Hindlimb muscle (tissue), 1 donor: ENCODE results near the gene FBXL15. TPM values are rescaled to one million over a fixed set of nuclear protein-coding genes. Genes with fewer than 3 reads are reported as not detected.
"Not testable (repeated sequence)": the region's sequence is repeated elsewhere in the genome, so short reads cannot be mapped to it uniquely, and the experiment has no call there.

Experiments used
- DNase-seq: peaks from one replicate; pipeline ENCODE4 v3.0.0-alpha.2; 2013
- polyA plus RNA-seq: library from polyadenylated mRNA; unstranded; fragments of 120-200 nt; gene quantifications from one replicate; pipeline ENCODE4 v1.2.1, GENCODE V29; 2013; ENCODE audit not compliant: insufficient read length

FBXL15 gene
- polyA plus RNA-seq, 1 donor = 6.9 TPM

DNA sequence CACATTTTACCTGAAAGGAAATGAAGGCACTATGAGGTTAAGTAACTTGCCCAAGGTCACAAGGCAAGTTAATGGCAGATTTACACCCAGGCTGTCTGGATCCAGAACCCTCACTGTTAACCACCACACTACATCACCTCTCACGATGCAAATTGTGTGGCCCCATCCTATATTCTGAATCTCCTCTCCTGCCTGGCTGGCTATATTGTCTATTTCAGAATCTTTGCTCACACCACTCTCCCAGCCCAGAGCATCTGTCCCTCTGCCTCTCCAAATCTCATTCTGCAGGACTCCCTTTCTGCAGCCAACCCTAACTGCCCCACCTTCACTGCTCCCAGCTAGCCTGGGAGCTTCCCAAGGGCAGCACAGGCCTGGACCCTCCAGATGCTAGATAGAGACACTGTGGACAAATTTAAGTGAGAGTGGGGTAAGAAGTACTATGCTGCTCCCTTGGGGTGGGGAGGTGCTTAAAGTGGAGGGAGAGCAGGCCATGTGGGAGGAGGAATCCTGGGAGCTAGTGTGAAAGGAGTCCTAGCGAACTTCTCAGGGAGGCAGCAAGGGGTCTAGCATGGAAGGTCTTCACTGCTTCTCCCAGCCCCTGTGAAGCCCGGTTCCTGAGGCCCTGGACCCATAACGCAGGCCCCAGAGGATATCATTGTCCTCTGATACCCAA is 11.0 kb downstream of the FBXL15 start:
- DNase-seq = no peak

DNA sequence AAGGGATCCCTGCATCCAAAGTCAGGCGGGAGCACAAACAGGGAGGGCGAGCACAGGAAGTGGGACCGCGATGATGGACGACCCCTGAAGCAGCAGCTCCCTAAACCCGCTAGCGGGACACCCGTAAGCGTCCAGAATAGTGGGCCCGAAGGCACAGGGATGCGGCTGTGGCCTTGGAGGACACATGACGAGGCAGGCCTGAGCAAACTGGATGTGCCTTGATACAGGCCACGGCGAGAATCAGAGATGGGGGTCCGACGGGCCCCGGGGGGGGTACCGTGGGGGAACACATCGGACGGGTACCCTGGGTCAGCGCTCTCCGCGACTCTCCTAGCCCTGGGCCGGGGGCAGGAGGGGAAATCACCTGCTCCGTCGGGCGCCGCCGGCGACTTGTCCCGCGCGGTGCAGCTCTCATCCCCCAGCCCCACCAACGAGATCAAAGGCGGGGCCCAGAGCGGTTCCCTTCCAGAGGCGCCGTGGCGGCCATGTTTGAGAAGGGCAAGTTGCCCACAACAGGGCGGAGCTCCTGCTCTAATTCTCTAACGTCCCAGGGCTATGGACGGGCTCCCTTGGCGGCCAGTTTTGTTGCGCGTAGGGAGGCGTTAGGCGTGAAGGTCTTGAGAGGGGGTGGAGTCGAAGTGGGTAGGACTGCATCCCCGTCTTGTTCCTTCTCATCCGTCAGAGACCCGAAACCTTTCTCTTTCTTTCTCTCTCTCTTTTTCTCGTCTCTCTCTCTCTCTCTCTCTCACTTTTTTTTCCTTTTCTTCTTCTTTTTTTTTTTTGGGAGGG is 11.7 kb downstream of the FBXL15 start, which contains the start of gene CUEDC2:
TSS of gene CUEDC2 (minus strand) at position 413 of the 789 bp plus-strand sequence. CDS start 7,386 bp downstream, outside the sequence.
- peak; percentile 98 for DNase-seq

DNA sequence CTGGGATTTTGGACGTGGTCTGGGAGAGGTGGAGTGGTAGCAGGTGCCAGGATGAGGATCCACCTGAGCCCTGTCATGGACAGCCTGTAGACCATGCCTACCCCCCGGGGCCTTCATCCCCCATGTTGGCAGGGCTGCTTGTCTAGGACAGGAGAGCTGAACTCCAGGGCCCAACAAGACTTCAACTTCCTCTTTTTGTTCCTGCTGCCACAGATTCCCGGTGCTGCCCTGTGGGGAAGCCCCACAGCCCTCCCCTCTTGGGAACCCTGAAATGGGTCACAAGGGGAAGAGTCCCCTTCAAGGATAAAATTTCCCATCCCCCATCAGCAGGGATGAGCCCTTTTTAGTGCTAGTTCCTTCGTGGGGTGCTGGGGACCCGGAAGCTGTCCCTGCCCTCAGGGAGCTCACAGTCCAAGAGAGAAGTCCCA is 13.0 kb downstream of the FBXL15 start:
- DNase-seq = no peak

DNA sequence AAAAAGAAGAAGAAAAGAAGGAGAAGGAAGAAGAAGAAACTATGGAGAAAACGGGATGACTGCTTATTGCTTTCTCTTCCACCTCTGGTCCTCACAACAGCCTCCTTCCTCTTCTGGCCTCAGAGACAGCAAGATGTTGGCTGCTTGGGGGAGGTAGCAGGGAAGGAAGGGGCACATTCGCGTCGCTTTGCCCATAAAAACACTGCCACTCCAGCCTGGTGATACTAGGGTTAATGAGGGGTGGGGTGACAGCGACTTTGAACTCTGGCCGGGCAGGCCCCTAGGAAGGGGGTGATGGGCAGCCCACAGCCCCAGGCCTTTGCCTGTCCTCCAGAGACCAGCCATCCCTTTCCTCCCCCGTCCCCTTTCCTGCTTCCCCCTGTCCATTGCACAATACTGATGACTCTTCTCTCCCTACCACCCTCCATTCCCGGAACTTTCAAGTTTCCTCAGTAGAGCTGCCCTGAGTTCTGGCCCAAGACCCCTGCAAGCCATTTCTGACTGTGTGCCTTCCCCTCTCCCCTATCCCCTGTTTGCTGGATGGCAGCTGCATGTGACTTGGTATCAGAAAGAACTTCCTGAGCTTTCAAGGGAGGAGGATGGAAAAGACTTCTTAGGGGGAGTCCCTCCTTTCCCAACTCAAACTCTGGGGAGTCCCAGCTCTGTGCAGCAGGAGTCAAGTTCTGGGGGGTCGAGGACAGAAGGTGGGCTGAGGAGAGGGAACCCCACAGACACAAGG is 13.9 kb downstream of the FBXL15 start:
- no peak for DNase-seq

DNA sequence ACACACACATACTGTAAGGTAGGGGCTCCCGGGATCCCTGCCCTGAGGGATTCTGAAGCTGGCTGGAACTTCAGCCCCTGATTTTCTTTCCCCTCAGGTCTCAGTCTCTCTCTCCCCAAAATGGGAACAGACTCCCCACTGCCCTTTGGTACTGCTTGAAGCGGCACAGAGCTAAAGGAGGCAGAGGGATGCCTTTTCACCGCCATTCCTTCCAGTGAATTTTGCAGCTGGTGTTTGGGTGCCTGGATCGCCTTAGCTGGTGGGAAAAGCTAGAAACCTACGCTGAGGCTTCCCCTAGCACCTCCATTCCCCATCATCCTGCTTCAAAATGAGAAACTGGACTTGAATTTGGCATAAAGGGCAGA is 14.5 kb downstream of the FBXL15 start:
- no peak for DNase-seq

DNA sequence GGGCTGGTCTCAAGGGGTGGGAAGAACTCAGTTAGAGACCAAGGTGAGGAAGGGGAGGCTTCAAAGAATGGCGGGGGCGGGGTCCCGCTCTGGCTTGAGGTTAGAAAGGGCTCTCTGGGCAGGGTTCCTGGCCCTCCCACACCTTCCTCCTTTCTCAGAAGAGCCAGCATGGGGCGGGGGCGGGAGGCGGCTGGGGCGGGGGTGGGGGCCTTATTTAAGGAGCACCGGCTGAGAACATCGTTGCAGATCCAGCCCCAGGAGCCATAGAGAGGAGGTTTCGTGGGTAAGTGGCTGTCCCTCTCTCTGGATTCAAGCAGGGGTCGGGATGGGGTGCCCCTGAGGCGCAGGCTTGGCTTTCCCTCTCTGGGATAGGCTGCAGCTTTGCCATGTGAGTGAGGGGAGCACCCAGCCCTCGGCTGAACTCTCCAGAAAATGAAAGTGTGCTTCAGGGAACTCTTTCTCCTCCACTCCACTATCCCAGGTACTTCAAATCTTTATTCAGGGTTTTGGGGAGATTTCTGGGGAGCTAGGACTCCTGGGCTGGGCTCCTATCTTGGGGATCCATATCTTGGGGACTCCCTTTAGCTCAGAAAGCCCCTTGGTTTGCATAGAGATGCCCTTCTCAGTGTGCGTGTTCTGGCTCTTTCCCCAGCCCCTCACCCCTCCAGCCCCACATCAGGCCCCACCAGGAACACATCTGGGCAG is 15.0 kb downstream of the FBXL15 start:
- DNase-seq = no peak

DNA sequence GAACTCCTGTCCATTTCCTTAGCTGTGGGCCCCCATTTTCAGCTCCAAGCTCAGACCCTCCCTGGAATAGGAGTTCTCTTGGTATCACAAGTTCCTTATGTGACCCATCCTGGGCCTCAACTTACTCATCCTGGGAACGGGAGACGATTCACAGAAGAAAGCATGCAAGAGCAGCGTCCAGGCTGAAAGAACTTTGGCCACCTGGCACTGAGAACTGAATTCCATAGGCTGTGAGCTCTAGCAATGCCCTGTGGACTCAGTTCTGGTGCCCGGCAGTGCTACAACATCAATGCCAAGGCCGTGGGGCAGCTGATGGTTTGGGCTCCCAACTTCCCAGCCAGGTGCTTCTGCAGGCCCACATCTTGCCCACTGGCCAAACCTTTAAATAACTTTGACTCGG is 15.7 kb downstream of the FBXL15 start:
- no peak for DNase-seq

DNA sequence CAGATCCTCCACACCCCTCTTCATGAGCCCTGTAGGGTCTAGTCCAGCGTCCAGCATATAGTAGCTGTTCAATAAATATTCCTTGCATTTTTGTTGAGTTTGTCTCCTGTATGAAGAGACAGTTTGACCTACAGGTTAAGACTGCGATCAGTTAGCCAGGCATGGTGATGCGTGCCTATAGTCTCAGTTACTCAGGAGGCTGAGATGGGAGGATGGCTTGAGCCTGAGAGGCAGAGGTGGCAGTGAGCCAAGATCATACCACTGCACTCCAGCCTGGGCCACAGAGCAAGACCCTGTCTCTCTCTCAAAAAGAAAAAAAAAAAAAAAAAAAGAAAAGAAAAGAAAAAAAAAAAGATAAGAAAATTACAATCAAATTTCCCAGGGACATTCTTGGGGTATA is 16.9 kb downstream of the FBXL15 start:
- no peak for DNase-seq

DNA sequence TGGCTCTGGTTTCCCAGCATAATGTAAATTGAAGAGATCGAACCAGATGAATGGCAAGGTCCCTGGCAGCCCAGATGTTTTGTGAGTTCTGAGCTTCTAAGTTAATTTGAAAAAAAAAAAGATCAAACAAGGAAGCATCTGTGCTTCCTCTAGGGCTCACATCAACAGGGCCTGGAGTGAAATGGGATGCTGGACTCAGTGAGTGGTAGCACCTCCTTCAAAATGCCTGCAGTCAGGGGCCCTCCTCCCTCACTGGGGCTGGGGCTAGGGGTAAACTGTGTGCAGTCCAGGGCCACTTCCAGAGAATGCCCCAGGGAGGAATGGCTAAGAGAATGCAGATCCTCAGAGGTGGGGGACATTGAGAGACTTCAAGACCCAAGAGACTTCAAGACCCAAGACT is 17.7 kb downstream of the FBXL15 start:
- DNase-seq = no peak

DNA sequence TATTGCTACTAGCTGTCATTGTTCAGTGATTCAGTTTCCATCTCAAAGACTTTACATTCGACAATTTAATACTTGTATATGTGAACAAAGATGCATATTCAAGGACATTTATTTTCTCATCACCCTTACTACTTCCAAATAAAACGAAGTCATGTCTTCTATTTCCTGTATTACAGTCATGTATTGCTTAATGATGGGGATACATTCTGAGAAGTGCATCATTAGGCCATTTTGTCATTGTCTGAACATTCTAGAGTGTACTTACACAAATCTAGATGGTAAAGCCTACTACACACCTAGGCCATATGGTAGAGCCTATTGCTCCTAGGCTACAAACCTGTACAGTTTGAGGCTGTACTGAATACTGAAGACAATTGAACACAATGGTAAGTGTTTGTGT is 24.2 kb downstream of the FBXL15 start:
- no peak for DNase-seq

DNA sequence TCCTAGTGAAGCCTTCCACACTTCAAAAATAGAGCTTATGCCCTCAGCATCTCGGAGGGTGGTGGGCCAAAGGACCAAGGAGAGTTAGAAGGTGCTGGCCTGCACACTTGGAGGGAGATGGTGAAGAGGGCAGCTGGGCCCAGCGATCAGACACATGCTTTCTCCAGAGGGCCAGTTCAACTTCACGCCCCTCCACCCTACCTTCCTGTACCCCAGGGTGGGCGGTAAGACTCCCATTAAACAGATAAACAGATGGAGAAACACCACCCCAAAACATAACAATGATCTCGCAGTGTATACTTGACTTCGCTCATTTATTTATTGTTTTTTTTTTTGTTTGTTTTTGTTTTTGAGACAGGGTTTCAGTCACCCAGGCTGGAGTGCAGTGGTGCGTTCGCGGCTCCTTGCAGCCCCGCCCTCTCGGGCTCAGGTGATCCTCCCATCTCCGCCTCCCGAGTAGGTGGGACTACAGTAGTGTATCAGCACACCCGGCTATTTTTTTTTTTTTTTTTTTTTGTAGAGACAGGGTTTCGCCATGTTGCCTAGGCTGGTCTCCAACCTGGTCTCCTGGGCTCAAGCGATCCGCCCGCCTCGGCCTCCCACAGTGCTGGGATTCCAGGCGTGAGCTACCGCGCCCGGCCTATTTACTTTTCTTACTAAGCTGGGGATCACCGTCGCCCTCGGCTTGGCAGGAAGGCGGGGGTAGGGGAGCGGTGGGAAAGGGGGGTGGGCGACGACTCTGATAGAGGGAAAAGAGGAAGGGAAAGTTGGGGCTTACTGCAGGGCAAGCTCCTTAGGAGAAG is 28.9 kb downstream of the FBXL15 start:
- no peak for DNase-seq

DNA sequence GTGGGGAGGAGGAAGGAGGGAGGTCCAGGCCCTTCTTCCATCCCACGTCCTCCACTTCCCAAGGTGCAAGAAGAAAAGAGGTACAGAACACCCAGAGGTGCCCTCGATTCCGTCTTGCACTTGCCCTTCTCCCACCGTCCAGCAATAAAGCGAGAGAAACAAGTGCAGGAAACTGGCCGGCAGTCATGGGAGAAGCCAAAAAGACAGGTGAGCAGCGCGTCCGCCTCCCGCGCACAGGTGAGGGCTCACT is 29.4 kb downstream of the FBXL15 start:
- DNase-seq = no peak

DNA sequence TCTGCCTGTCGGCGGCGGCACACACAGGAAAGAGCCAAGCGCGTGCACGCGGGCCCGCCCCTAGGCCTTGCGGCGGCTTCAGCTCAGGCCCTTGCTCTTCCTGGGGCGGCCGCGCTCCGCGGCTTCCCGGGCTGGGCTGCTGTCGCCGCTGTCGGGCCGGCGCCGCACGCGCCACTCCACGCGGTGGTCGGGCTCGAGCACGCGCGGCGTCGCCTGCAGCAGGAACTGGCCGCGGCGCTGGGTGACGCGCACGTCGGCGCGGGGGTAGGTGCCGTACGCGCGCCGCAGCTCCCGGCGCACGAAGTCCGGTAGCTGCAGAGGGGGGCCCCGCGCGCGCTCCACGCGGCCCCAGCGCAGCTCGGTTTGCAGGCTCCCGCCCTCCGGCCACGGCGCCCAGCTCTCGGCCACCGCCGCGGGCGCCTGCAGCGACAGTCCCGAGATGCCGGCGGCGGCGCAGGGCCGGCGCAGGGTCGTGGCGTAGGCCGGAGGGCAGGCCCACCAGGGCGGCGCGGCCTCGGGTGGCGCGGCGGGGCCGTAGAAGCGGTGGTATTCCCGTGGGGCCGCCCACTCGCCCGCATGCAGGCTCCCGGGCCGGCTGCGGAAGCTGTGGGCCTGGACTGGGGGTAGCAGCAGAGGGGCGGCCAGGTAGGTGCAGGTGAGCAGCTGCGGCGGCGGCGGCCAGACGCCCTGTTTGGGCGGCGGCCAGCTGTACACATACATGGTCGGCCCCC is 29.9 kb downstream of the FBXL15 start:
- DNase-seq = peak; percentile 93

DNA sequence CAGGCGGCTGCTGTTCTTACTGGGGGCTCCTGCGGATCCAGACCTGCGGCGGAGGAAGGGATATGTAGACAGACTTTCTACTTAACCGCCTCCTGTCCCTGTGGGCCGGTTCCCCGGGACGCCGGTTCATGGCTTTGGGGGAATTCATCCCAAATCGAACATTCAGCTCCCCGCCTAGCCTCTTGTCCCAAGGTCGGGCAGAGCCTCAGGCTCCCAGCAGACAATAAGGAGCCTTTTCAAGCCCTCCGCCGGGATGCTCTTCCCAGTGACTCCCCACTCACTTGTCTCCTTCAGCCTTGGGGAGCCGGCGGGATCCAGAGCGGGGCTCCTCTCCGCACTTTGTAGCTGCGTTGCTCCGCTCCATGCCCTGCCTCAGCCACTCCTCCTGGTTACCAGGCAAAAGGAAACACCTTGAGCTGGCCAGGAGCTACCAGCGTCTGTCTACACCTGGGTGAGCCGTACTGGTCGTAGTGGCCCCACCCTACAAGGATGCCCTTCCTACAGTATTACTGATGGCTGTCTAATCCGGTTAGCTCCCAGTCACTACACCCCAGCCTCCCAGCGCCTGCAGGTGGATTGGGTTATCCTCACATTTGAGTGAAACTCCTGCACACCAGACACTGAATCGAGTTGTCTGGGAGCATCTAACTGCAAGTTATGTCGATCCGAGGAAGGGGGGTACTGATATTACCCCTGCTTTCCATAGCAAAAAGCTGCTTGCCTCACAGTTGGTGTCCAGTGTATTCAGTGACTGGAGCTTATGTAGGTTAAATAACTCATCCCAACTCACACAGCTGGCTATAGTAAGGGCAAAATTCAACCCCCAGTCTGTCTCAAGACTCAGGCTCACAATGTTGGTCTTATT is 30.7 kb downstream of the FBXL15 start, which contains the start of gene C10orf95:
TSS of gene C10orf95 (minus strand) at position 439 of the 865 bp plus-strand sequence. CDS start 450 bp downstream, outside the sequence.
- no peak for DNase-seq

DNA sequence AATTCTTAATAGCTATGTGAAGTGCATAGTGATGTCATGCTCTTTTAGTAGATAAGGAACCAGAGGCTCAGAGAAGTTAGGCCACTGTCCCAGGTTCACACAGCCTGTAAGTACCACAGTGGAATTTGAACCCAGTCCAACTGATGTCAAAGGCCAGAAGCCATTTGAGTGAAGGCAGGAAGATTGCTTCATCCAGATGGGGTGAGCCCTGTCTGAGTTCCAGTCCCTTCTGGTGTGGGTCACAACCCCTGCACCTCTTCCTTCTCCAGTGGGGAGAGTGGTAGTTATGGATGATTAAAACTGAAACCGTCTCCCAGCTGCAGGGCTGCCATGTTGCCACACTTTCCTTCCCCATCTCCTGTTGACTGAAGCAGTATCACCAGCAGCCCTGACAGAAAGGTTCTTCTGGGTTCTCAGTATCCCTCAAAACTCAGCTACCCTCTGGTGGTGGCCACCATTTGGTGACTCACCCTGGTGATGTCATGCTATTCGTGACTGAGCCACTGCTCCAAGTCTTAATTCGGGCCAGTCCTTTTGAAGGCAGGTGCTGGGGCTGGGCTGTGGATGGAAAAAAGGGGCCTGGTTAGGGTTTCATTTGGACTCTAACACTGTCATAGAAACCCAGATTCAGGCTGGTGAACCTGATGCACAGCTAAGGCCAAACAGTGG is 32.2 kb downstream of the FBXL15 start:
- DNase-seq = no peak

DNA sequence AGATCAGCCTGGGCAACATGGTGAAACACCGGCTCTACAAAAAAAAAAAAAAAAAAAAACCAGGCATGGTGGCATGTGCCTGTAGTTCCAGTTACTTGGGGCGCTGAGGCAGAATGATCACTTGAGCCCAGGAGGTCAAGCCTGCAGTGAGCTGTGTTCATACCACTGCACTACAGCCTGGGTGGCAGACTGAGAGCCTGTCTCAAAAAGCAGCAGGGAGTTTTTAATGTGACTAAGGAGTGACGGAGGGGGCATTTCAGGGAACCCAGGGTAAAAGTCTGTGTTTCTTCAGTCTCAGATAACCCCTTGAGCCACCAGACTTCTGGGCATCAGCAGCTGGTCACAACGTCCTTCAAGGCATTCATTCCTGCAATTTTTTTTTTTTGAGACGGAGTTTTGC is 32.9 kb downstream of the FBXL15 start:
- no peak for DNase-seq

DNA sequence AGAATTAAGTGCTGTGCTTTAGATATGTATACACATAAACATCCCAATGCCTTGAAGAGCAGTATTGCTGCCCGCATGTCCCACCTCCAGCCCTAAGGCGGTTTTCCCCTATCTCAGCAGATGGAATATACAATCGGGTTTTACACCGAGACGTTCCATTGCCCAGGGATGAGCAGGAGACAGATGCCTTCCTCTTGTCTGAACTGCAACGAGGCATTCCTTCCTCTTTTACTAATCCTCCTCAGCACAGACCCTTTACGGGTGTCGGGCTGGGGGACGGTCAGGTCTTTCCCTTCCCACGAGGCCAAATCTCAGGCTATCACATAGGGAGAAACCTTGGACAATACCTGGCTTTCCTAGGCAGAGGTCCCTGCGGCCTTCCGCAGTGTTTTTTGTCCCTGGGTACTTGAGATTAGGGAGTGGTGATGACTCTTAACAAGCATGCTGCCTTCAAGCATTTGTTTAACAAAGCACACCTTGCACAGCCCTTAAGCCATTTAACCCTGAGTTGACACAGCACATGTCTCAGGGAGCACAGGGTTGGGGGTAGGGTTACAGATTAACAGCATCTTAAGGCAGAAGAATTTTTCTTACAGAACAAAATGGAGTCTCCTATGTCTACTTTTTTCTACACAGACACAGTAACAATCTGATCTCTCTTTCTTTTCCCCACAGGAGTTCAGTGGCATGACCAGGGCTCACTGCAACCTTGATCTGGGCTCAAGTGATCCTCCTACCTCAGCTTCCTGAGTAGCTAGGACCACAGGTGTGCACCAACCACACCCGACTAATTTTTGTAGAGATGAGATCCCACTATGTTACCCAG is 34.2 kb downstream of the FBXL15 start:
- DNase-seq = not testable (repeated sequence)

DNA sequence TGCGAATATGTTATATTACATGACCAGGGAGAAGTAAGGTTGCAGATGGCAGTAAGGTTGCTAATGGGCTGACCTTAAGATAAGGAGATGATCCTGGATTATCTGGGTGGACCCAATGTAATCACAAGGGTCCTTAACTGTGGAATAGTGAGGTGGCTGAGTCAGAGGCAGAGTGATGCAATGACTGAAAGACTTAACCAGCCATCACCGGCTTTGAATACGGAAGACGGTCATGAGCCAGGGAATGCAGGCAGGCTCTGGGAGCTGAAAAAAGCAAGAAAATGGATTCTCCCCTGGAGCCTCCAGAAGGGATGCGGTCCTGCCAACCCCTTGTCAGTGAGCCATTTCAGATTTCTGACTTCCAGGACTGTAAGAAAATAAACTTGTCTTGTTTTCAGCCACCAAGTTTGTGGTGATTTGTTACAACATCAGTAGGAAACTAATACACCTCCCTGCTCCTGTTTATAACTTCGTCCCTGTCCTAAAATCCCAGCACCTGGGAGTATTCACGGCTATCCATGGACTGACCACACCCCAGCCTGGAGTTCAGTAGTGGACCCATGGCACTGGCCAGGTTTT is 35.3 kb downstream of the FBXL15 start:
- no peak for DNase-seq
